SK-N-MC (cell line): ENCODE results near the gene TMEM86A.

Experiments used
- FOXP2 ChIP-seq: optimal IDR thresholded peaks from 2 replicates; pipeline ENCODE3; 2011; ENCODE audit warnings: mild to moderate bottlenecking, moderate library complexity; ENCODE audit not compliant: insufficient read depth; ENCODE audit errors: extremely low read length, control extremely low read depth
- POLR2AphosphoS5 ChIP-seq: IDR thresholded peaks from 2 replicates; pipeline ENCODE4 v1.6.1; 2012; ENCODE audit warnings: mild to moderate bottlenecking, low read depth, low read length, borderline replicate concordance

DNA sequence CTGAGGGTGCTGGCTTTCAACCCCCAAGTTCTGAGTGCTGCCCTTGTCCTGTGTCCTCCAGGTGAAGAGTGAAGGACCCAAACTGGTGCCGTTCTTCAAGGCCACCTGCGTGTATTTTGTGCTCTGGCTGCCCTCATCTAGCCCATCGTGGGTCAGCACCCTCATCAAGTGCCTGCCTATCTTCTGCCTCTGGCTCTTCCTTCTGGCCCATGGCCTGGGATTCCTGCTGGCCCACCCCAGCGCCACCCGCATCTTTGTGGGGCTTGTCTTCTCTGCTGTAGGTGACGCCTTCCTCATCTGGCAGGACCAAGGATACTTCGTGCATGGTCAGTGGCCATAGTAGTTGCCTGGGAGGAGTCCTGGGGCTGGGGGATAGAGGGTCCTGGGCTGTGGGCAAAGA is 2.3 kb downstream of the TMEM86A start:
- TF ChIP-seq FOXP2 (no peak), POLR2AphosphoS5 (no peak)
